Erythroblast (primary cell): ENCODE data around the gene LURAP1L.

ENCODE experiments used
- DNase-seq, 2 experiments: peaks; one replicate each; lab custom pipeline; 2025; lab: John Stamatoyannopoulos, UW
- GATA1 ChIP-seq: IDR thresholded peaks from 2 replicates; pipeline ENCODE4 v1.6.1; 2011; ENCODE audit warnings: low read depth, mild to moderate bottlenecking, control low read depth, low read length, moderate library complexity
- POLR2A ChIP-seq: IDR thresholded peaks from 2 replicates; pipeline ENCODE4 v1.6.1; 2011; ENCODE audit warnings: mild to moderate bottlenecking, low read length

The LURAP1L gene

GRCh38 chr9:12809720-12810119, 34.9 kb downstream of the LURAP1L start:
- TF ChIP-seq POLR2A = no peak
- TF ChIP-seq GATA1 = no peak

GRCh38 chr9:12811935-12812334, 37.1 kb downstream of the LURAP1L start:
- TF ChIP-seq POLR2A (no peak), GATA1 (no peak)
- no peak for DNase-seq

More at GRCh38 chr9:12809720-12810119, 34.9 kb downstream of the LURAP1L start:
- no peak for DNase-seq

DNA sequence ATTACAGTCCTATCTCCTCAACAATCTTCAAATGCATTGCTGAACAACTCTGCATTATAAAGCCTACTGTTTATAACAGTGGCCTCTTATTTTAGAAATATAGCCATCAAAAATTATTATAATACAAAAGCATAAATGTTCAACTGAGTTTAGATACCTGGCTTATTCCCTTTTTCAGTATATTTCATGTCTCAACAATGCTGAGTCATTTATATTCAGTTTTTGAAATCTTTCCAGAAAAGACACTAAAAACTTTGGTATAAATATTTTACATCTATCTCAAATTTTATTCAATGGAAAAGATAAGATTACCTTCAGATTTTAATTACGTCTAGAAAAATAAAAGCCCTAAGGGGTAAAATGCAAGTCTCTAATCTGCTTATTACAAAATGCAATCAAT, 37.9 kb downstream of the LURAP1L start:
- no peak for DNase-seq
- TF ChIP-seq POLR2A (no peak), GATA1 (no peak)

GRCh38 chr9:12813533-12813932, 38.7 kb downstream of the LURAP1L start:
- TF ChIP-seq GATA1 (no peak), POLR2A (no peak)
- no peak for DNase-seq

DNA sequence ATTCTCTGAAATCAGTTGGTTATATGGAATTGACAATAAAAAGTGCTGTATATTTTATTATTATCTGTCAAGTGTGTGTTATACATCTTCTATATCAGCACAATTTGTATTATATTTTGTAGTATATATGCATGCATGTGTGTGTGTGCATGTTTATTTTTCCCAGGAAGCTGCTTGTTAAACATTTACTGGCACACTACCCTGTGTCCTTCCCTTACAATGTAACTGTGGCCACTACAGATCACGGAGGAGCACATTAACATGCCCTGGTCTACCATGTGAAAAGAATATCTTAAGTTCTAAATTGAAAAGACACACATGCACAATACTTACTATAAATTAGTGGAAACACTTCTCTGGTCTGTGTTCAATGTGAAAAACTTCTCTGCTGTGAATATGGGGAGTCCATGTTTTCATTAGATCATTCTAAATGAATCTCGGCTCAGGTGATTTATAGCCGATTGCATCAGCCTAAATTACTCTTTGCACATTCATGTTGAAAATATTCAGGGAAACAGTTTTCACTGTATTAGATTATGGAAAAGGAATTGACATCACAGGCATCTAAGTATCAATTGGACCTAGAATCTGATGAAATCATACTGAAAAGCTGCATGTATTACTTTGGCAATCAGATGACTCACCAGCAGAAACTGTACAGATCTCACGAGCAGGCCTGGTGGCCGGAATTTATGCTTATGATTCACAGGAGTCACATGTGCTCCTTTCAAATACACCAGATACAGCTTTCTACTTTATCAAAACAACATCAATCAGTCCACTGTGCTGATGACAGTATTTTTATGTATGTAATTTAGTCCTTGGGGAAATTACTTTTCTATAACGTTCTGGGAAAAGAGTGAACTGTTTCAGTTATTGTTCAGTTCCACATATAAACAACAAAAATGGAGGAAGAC, 39.4 kb downstream of the LURAP1L start:
- DNase-seq = peak in 1 of 2 experiments; percentile 20
- TF ChIP-seq GATA1 (no peak), POLR2A (no peak)

DNA sequence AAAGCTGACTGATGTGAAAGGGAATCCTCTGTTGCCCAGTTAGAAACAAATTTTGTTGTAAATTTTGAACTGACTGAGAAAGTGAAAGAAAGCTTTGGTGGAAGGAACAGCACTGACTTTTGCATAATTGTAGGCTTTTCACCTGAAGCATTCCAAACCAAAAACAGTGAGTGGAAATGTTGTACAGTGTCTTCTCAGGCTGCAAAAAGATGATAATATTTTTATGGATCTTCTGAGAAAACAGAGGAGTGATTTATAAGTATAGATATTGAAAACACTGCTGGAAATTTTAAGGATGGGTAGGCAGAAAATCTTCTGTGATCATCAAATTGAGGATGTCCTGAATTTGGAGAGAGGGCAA, 40.0 kb downstream of the LURAP1L start:
- TF ChIP-seq POLR2A (no peak), GATA1 (no peak)
- no peak for DNase-seq

DNA sequence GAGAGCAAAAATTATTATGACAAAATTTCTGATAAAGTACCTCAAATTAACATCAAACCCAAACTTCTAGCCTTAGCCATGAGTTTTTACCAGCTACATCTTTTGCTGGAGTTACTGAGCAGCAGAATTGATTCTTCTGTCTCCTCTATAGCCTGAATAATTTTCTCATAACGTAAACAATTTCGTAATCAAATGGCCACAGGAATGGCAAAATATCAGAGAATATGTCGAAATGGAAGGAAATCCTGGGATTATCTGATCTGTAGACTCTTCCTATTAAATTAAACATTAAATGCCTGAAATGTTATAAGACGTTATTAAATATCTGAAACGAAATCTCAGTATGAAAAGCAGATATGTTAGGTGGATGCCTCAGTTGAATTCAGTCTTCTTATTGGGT, 41.1 kb downstream of the LURAP1L start:
- no peak for DNase-seq
- TF ChIP-seq POLR2A (no peak), GATA1 (no peak)

GRCh38 chr9:12816656-12817101, 41.9 kb downstream of the LURAP1L start:
- TF ChIP-seq POLR2A = no peak
- TF ChIP-seq GATA1 = no peak
- no peak for DNase-seq

DNA sequence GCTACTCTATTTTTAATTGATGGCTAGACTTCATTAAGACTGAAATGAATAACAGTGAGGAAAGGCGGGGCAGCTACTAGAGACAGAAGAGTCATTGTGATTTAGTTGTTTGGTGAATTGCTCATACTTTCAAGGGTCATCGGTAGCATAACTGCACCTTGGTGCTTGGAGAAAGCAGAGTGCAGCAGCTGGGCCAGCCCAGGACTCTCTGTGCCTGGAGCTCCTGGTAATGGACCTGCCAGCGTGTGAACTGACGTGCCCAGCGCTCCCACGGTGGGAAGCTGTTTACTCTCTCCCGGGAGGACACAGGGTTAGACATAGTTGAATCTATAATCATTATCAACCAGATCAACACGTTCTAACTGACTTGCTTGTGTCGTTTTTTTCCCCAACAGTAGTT, 42.9 kb downstream of the LURAP1L start:
- no peak for TF ChIP-seq GATA1
- TF ChIP-seq POLR2A = no peak
- no peak for DNase-seq

- TF ChIP-seq POLR2A = no peak
- no peak for TF ChIP-seq GATA1
- DNase-seq = no peak
These were observed 43.7 kb downstream of the LURAP1L start for GRCh38 chr9:12818431-12819000.

GRCh38 chr9:12819436-12820185, 44.8 kb downstream of the LURAP1L start:
- DNase-seq = peak; percentile 5 to 19
- TF ChIP-seq POLR2A (no peak), GATA1 (no peak)

DNA sequence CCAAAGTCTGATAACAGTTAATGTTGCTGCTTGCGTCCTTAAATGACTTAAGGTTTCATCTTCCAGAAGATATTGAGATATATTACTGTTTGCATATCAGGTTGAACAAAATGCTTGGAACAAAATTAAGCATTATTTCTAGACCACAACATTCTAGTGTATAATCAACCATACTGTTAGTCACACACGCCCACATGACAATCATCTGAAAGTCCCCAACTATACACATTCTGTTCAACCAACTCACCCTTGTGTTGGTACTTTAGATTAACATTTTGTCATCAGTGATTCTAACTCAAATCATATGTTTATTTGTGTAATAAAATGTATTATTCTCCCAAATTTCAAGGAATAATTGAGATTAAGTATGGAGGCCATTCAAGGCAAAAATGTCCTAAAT, 47.3 kb downstream of the LURAP1L start:
- no peak for TF ChIP-seq POLR2A
- TF ChIP-seq GATA1 = no peak
- no peak for DNase-seq

DNA sequence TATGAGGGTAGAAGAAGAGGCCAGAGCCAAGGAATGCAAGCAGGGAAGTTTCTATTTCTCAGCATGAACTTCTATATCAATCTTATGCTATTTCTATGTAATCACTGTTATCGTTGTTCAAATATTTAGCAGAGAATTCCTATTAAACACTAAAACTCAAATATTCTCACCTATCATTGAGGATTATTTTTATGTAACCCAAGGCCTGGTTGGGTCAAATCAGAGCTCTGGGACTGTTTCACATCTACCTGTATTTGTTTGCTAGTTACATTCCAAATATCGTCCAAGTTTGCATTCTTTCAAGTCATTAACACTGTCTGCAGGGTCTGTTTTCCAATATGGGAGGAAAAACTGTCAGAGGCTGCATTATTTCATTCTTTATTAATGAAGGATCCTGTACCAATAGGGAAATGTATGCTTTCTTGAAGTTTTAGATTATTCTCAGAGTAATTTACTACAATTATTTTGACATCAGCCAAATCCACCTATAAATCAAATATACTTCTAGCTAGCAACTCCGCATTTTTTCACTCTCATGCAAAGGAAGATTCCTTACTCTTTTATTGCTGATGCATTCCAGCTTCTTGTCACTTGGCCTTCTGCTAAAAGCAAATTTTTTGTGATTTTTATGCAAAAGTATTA, 52.2 kb downstream of the LURAP1L start:
- no peak for DNase-seq
- TF ChIP-seq GATA1 = no peak
- no peak for TF ChIP-seq POLR2A

DNA sequence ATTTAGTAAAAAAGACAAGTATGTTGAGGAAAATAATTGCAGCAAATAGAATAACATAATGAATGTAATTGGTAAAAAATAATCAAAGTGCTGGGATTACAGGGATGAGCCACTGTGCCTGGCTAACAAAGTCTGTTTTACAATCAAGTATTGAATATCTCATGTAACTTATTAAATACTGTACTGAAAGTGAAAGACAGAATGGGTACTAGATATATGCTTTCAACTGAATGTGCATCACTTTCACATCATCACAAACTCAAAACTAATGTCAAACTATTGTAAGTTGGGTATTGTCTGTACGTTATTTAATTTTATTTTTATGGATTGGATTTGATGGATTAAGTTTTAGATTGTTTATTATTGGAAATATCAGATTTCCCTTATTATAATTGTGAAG, 58.9 kb downstream of the LURAP1L start:
- no peak for DNase-seq
- no peak for TF ChIP-seq POLR2A
- no peak for TF ChIP-seq GATA1
